ES-I3 (cell line): ENCODE measurements around the gene HCLS1.
"Not testable (repeated sequence)": the region's sequence is repeated elsewhere in the genome, so short reads cannot be mapped to it uniquely, and the experiment has no call there.

Source experiments
- H3K36me3 ChIP-seq: 2 replicates; pipeline ENCODE4 v1.6.1; 2013; ENCODE audit warnings: mild to moderate bottlenecking, low read length, control low read depth, moderate library complexity; ENCODE audit not compliant: insufficient read depth
- H3K4me1 ChIP-seq: 2 replicates; pipeline ENCODE4 v1.6.1; 2013; ENCODE audit warnings: mild to moderate bottlenecking, control low read depth, low read length; ENCODE audit not compliant: insufficient read depth
- H3K9ac ChIP-seq: 2 replicates; pipeline ENCODE4 v1.6.1; 2013; ENCODE audit warnings: low read depth, mild to moderate bottlenecking, low read length, moderate library complexity
- H3K9me3 ChIP-seq: 2 replicates; pipeline ENCODE4 v1.6.1; 2013; ENCODE audit warnings: mild to moderate bottlenecking, low read length, moderate library complexity; ENCODE audit not compliant: control insufficient read depth, insufficient read depth

The HCLS1 gene

DNA sequence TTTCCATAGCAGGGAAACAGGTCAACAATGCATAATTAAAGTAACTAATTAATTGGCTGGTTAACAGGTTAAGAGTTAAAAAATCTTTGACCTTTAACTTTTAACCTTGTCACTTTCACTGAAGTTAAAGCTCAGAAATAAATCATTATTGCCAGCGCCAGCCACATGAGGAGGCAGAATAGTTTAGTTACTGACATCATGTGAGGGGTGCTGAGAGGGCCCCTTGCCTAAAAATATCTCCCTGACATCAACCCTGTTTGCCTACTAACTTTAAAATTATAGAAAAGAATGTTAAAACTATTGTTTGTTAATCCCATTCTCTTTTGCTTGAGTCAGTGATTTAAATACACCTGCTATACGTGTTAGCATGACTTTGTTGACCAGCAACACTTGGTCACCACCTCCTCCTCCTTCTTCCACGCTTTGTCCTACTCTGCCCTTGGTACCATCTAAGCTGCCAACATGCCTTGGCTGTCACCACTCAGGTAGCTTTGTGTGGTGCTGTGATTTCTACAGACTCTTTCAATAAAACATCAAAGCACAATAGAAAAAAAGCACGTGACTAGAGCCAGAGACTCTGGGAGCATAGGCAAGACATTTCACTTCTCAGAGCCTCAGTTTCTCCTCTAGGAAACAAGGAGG lies 64.8 kb downstream of the HCLS1 start:
- Histone ChIP-seq H3K9ac (no peak overlapping the region), H3K36me3 (no peaks in the 10 kb centered on the region), H3K4me1 (peaks cover 48% of the 10 kb centered on the region), H3K9me3 (no peaks in the 10 kb centered on the region)

DNA sequence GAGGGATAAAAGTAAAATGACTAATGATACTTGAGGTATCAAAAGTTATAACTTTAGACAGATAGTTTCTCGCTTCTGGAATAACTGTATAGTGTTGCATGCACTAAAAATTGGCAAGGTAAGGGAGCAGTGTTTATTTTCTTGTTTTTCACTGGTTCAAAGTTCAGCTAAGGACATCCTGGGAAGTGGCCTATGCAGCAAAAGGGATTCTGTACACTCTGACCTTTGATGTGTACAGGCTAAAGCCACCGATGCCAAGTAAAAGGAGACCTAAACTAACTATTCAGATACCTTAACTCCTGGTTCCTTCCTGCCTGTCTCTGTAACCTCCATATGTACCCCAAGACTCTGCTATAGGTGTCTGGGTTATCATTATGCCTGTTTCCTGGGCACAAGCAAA lies 65.9 kb downstream of the HCLS1 start:
- Histone ChIP-seq H3K9me3 (no peaks in the 10 kb centered on the region), H3K4me1 (peaks cover 51% of the 10 kb centered on the region), H3K36me3 (no peaks in the 10 kb centered on the region), H3K9ac (no peak overlapping the region)

DNA sequence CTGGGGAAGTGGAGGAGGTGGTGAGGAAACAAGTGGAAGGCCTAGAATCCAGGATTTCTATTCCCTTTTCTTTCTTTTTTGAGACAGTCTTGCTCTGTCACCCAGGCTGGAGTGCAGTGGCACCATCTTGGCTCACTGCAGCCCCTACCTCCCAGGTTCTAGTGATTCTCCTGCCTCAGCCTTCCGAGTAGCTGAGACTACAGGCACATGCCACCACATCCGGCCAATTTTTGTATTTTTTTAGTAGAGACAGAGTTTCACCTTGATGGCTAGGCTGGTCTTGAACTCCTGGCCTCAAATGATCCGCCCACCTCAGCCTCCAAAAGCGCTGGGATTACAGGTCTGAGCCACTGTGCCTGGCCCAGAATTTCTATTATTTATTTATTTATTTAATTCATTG lies 66.9 kb downstream of the HCLS1 start:
- H3K36me3 ChIP-seq, H3K9me3 ChIP-seq: not testable (repeated sequence)
- Histone ChIP-seq H3K9ac (0 out of 2 replicates have a peak overlapping the region, but pooled peaks have one; percentile 9), H3K4me1 (peaks cover 51% of the 10 kb centered on the region)

GRCh38 chr3:121592856-121593702 lies 67.6 kb downstream of the HCLS1 start, which contains the start of gene FBXO40:
TSS of gene FBXO40 (plus strand) at chr3:121593379. CDS start at chr3:121620576, 27,197 bp downstream.
- peak within 1 kb of the TSS; percentile 52 for H3K9ac ChIP-seq

GRCh38 chr3:121584418-121584817 lies 76.3 kb downstream of the HCLS1 start:
- Histone ChIP-seq H3K36me3 (no peaks in the 10 kb centered on the region), H3K9ac (no peak overlapping the region), H3K4me1 (no peaks in the 10 kb centered on the region), H3K9me3 (no peaks in the 10 kb centered on the region)

More at GRCh38 chr3:121592856-121593702, 67.6 kb downstream of the HCLS1 start, which contains the start of gene FBXO40:
- Histone ChIP-seq H3K4me1 (peaks cover 51% of the 10 kb centered on the region), H3K9me3 (no peaks in the 10 kb centered on the region), H3K36me3 (no peaks in the 10 kb centered on the region)

DNA sequence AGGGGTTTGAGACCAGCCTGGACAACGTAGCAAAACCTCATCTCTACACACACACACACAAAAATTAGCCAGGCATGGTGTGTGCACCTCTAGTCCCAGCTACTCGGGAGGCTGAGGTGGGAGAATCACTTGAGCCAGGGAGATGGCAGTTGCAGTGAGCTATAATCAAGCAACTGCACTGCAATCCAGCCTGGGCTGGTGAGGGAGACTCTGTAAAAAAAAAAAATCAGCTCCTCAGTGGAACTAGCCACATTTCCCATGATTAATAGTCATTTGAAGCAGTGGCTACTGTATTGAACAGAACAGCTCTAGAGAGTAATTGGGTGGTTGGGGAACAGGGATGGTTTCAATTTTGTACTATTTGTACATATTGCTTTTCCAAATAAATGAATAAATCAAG lies 79.0 kb downstream of the HCLS1 start:
- Histone ChIP-seq H3K4me1 (no peaks in the 10 kb centered on the region), H3K9ac (no peak overlapping the region), H3K36me3 (no peaks in the 10 kb centered on the region), H3K9me3 (no peaks in the 10 kb centered on the region)
